IPS-NIHi7 (cell line): ENCODE data around the gene SBF1.
A peak's percentile ranks its signal among the peaks of the same experiment; 100 is the strongest.
"Not testable (repeated sequence)": the region's sequence is repeated elsewhere in the genome, so short reads cannot be mapped to it uniquely, and the experiment has no call there.

Experiments used
- DNase-seq: peaks from one replicate; pipeline ENCODE4 v3.0.0; 2012; ENCODE audit warnings: mixed read lengths; ENCODE audit errors: extremely low spot score

The SBF1 gene

GRCh38 chr22:50474710-50475651 is at the start of gene SBF1:
Gene SBF1 (minus strand): TSS chr22:50475035. CDS start chr22:50474840, 195 bp downstream.
- DNase-seq, result peak; percentile 100

- DNase-seq, result no peak
Measured at GRCh38 chr22:50523806-50524675, 49.2 kb upstream of the SBF1 start.

- no peak for DNase-seq
Measured at GRCh38 chr22:50523458-50523805, 48.6 kb upstream of the SBF1 start.

- DNase-seq, result no peak
Measured at GRCh38 chr22:50522806-50523438, 48.1 kb upstream of the SBF1 start.

- DNase-seq, result no peak
Measured at GRCh38 chr22:50522208-50522805, 47.5 kb upstream of the SBF1 start.

GRCh38 chr22:50521710-50522109 is 46.9 kb upstream of the SBF1 start:
- no peak for DNase-seq

GRCh38 chr22:50520826-50521453 is 46.1 kb upstream of the SBF1 start:
- no peak for DNase-seq

- DNase-seq, result not testable (repeated sequence)
Measured at GRCh38 chr22:50520184-50520583, 45.3 kb upstream of the SBF1 start.

GRCh38 chr22:50519151-50519550 is 44.3 kb upstream of the SBF1 start:
- DNase-seq, result no peak

- DNase-seq, result no peak
Measured at GRCh38 chr22:50518606-50519005, 43.8 kb upstream of the SBF1 start.

- DNase-seq, result no peak
Measured at GRCh38 chr22:50517495-50518260, 42.8 kb upstream of the SBF1 start.

- no peak for DNase-seq
Measured at GRCh38 chr22:50516891-50517290, 42.1 kb upstream of the SBF1 start.

- DNase-seq, result no peak
Measured at GRCh38 chr22:50516068-50516467, 41.2 kb upstream of the SBF1 start.

GRCh38 chr22:50513175-50513574 is 38.3 kb upstream of the SBF1 start:
- DNase-seq, result no peak

GRCh38 chr22:50508897-50509296 is 34.1 kb upstream of the SBF1 start:
- DNase-seq, result no peak

GRCh38 chr22:50507991-50508884 is 33.4 kb upstream of the SBF1 start, which contains the start of gene NCAPH2:
Gene NCAPH2 (plus strand): TSS chr22:50508224. CDS start chr22:50508338, 114 bp downstream.
- DNase-seq, result peak; percentile 100

GRCh38 chr22:50507421-50507990 is 32.7 kb upstream of the SBF1 start, which contains the start of gene LMF2:
Gene LMF2 (minus strand): TSS chr22:50507702. CDS start chr22:50507675, 27 bp downstream.
- peak; percentile 95 for DNase-seq

- no peak for DNase-seq
Measured at GRCh38 chr22:50506611-50507420, 32.0 kb upstream of the SBF1 start.
